Stimulated activated CD8-positive, alpha-beta memory T cell treated with anti-CD3 and anti-CD28 coated beads, Interleukin-12 subunit alpha, Interleukin-12 subunit beta, amount 100 ng/mL, for 1 hour (primary cell): Measurements from ENCODE around the gene CABP2.
"Not testable (repeated sequence)": the region's sequence is repeated elsewhere in the genome, so short reads cannot be mapped to it uniquely, and the experiment has no call there.

Experiments used
- DNase-seq: peaks from one replicate; pipeline ENCODE4 v3.0.0-alpha.2; 2020; ENCODE audit warnings: low read depth

The CABP2 gene

DNA sequence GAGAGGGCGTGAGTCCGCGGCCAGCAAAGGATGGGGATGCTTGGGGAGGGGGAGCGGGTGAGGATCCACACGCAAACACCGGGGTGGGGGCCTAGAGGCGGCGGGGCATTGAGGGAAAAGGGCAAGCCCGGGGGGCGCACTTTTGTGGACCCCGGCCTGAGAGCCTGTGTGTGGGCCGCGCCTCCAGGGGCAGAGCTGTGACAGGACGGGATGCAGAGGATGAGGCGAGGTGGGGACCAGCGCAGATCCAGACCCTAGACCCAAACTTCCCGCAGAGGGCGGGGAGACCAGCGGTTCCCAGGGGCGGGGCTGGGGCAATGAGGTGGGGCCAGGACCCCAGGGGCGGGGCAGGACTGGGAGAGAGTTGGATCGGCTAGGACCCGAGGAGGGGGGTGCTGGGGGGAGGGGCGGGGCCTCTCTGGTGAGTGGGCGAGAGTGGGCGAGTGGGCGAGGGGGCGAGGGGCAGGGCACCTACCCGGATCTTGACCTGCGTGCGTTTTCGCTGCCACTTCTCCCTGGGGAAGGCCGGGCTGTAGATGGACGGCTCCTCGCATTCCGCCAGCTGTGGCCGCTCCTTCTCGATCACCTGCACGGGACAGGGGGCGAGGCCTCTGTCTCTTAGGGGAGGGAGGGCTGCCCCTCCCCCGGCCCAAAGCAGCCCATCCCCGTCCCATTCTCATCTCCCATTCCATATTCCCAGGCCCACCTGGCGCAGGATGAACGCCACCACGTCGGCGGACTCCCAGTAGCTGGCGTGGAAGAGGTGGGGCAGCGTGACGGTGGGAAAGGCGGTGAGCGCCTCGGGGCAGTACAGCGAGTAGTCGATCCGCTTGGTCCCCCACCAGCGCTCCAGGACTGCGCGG, 28.6 kb downstream of the CABP2 start:
- DNase-seq: no peak

DNA sequence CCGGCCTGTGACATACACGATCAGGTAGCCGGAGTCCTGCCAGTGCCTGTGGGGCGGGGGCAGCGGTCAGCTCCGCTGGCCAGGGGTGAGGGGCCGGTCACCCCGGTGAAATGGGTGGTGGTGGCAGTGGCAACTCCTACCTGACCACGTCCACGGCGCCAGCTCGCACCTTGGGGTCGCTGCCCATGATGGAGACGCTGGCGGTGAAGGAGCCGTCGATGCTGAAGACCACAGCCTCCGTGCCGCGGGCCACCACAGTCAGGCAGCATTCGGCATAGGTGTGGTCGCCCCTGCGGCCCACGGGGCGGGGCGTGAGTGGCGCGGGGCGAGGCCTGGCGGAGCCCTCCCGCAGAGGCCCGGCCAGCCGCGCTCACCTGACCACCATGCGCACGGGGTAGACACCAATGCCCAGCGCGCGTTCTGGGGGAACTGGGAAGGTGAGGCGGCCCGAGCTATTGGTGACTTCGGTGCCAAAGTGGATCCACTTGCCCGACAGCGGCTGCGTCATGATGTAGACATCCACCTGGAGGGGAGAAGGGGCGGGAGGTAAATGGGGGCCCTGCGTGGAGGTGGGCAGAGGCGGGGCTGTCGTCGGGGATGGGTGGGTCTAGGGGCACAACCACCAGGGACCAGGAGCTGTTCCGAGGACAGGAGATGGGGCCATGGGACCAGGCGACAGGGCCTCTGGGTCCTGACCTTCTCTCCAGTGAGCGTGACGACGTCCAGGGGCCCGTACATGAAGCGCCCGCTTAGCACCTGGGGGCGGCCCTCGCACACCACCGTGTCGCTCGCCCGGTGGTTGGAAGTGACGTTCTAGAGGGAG, 29.5 kb downstream of the CABP2 start:
- DNase-seq: no peak

GRCh38 chr11:67492801-67493547, 30.3 kb downstream of the CABP2 start:
- DNase-seq: no peak

DNA sequence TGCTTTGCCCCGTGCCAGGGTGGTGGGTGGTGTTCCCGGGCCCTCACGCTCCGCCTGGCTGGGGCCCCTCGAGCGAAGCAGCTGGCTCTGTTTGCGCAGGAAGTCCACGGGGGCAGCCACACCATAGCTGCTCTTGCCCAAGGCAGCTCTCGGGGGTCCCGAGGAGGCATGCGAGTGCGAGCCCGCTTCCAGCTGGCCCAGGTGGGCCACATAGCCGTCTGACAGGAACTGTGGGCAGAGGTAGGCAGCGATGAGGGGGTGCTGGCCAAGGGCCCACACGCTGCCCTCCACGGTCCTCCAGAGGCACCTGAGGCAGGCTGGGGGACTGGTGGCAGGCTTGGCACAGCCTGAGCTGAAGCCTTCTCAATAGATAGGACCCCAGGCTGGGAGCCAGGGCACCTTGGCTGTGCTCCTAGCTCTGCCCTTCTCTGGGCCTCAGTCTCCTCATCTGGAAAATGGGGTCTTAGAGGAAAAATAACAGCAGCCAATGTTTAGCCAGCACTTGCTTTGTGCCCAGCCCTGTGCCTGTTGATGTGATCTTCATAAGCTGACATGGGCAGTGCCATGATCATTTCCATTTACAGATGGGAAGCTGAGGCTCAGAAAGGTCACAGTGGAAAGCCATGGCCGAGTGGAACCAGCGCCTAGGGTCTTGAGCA, 31.0 kb downstream of the CABP2 start:
- DNase-seq: no peak

DNA sequence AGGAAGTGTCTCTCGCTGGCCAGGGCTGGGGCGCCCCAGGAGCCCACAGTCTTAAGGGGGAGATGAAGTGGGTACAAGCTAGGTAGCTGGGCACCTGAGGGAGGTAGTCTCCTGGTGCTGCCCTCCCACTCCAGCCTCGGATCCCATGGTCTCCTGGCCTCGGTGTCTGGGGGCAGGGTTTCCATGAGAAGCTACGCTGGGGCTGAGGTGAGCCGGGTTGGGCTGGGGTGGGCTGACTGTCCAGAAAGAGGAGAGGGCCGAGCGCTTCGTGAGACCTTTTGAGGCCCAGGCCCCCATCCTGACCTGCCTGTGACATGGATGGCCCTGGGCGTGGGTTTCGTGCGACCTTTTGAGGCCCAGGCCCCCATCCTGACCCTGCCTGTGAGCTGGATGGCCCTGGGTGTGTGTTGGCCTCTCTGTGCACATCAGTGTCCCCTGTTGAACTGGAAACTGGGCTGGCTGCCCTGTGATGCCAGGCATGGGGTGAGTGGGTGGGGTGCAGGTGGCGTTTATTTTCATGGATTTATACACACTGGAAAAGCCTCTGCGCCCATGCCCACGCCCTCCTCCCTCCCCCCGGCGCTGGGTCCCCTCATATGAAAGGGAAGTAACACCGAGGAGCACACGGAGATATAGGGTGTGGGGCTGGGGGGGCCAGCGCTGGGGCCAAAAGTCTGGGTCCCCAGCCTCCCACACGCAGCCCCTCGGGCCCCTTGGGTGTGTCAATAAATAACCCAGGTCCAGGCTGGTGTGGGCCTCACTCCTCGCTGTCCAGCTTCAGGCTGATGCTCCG, 31.8 kb downstream of the CABP2 start:
- DNase-seq: no peak

DNA sequence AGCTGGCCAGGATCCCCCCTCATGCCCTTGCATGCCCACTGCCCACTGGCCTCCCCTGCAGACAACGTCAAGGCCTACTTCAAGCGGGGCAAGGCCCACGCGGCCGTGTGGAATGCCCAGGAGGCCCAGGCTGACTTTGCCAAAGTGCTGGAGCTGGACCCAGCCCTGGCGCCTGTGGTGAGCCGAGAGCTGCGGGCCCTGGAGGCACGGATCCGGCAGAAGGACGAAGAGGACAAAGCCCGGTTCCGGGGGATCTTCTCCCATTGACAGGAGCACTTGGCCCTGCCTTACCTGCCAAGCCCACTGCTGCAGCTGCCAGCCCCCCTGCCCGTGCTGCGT, 32.5 kb downstream of the CABP2 start:
- DNase-seq: no peak

GRCh38 chr11:67489885-67490726, 33.1 kb downstream of the CABP2 start:
- no peak for DNase-seq

GRCh38 chr11:67489203-67489884, 33.9 kb downstream of the CABP2 start:
- no peak for DNase-seq

- DNase-seq: no peak
Measured at GRCh38 chr11:67486481-67487195, 36.6 kb downstream of the CABP2 start.

- DNase-seq: not testable (repeated sequence)
Measured at GRCh38 chr11:67485873-67486361, 37.3 kb downstream of the CABP2 start.

GRCh38 chr11:67484847-67485311, 38.4 kb downstream of the CABP2 start:
- no peak for DNase-seq

- no peak for DNase-seq
Measured at GRCh38 chr11:67483831-67484665, 39.2 kb downstream of the CABP2 start.

DNA sequence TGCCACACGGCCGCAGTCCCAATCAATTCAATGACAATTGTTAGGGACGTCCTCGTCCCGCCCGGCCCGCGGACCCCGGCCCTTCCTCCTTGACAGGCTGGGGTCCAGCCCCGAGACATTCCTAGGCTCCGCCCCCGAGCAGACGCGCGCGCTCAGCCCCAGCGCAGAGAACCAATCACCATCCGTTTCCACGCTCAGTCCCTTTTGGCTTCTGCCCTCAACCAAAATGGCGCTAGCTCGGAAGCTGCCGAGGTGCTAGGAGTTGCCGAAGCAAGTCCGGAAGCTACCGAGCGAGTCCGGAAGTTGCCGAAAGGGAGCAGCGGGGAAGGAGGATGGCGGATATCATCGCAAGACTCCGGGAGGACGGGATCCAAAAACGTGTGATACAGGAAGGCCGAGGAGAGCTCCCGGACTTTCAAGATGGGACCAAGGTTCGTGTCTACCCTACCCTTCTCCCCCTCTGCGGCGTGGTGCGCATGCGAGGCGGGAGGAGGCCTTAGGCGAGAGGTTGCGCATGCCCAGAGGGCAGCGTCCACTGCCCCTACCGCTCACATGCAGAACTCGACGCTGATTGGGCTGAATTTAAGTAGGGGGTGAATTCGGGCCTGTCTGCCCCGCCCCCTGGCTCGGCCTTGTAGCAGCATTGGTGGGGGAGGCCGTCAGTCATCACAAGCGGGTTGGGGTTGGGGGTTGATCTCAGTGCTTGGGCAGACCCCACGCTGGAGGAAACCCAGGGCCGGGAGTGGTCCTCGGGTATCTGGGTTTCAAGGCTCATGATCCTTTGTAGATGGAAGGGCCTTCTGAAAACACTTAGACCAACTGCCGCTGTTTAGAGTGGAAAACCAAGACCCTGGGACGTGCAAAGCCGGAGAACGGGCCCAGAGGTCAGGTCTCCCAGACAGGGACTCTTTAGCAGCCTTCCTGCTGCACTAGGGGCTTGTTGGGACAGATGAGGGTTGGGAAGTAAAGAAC, 40.1 kb downstream of the CABP2 start, which contains the start of gene AIP:
AIP (plus strand) TSS at position 200 of the 972 bp plus-strand sequence; CDS start at position 333, 133 bp downstream.
- DNase-seq: peak; percentile 91

DNA sequence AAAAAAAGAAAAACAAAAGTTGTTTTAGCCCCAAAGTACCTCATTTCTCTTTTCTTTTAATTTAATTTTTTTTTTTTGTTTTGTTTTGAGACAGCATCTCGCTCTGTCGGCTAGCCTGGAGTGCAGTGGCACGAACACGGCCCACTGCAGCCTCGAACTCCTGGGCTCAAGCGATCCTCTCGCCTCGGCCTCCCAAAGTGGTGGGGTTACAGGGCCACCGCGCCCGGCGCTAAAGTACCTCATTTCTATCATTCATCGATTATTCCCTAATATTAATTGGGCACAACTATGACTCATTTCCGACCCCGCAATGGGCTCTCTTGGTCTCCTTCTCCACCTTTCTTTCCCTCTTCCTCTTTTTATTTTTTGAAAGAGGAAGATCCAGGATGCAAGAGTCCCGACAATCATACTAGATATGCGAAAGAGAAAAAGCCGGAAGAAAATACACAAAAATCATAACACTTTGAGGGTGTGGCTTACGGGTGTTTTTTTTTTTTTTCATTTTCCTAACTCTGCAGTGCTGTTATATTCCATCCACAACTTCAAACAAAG, 40.9 kb downstream of the CABP2 start:
- no peak for DNase-seq

- DNase-seq: not testable (repeated sequence)
Measured at GRCh38 chr11:67477344-67478050, 45.7 kb downstream of the CABP2 start.
